Stimulated activated CD4-positive, alpha-beta T cell treated with anti-CD3 and anti-CD28 coated beads, Interleukin-12 subunit alpha, Interleukin-12 subunit beta, amount 100 ng/mL, for 4 hours (primary cell): ENCODE results near the gene ATG4C.

Source experiments
- DNase-seq: peaks from one replicate; pipeline ENCODE4 v3.0.0-alpha.2; 2020

Gene ATG4C

DNA sequence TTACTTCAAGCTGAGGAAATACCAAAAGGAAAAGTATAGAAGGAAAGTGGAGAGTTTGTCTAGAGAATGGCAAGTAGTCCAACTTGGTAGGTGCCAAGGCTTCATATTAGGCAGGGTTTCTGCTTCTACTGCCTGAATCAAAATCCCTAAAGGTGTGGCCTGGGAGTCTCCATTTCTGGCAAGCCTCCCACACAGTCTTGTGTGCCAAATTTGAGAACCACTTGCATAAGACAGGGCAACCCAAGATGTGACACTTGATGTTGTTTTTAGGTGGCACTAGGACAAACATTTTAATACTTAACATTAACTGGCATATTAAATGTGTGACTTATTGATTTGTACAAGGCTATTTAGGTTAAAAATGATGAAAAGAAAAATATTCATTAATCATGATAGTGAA is 60.1 kb downstream of the ATG4C start:
- DNase-seq: no peak

DNA sequence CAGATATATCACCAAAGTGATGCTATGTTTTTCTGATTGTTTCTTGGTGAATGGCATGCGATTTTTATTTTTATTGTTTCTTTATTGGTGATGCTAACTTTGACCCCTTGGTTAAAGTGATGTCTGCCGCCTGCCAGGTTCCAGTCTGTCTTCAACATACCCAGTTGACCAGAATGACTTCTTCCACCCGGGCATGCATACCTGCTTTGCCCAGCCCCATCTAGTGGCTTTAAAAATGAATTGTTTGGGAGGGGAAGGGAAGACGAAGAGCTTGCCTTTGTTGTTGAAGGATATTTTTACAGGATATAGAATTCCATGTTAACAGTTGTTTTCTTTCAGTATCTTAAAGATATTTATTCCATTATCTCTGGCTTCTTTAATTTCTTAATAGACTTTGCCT is 65.1 kb downstream of the ATG4C start:
- no peak for DNase-seq

GRCh38 chr1:62852253-62852652 is 68.3 kb downstream of the ATG4C start:
- no peak for DNase-seq

DNA sequence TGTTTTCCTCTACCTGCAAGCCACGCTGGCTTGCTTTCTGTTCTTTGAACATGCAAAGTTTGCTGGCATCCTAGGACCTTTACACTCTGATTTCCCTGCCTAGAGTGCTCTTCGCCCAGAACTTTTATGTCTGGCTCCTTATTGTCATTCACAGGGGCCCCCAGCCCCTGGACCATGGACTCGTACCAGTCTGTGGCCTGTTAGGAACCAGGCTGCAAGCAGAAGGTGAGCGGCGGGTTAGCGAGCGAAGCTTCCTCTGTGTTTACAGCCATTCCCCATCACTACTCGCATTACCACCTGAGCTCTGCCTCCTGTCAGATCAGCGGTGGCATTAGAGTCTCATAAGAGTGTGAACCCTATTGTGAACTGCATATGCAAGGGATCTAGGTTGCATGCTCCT is 73.0 kb downstream of the ATG4C start:
- no peak for DNase-seq

- no peak for DNase-seq
Observed at GRCh38 chr1:62869217-62869754, 85.4 kb downstream of the ATG4C start.

- no peak for DNase-seq
Observed at GRCh38 chr1:62870148-62870547, 86.2 kb downstream of the ATG4C start.

- no peak for DNase-seq
Observed at GRCh38 chr1:62875676-62876075, 91.7 kb downstream of the ATG4C start.

GRCh38 chr1:62876535-62876934 is 92.6 kb downstream of the ATG4C start:
- DNase-seq: no peak

GRCh38 chr1:62877579-62877978 is 93.6 kb downstream of the ATG4C start:
- no peak for DNase-seq

DNA sequence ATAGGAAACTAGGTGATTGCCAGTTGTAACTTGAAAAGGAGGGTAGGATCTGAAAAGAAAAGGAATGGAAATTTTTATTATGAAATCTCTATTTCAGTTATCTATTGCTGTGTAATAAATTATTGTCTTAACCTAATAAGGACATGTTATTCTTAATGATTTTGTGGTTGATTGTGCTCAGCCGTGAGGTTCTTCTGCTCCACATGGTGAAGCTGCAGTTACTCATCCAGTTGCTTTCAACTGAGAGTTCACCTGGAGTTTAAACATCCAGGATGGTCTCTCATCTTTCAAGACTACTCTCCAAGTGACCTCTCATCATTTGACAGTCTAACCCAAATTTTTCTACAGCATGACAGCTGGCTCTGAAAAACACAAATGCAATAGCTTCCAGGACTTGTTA is 96.0 kb downstream of the ATG4C start:
- no peak for DNase-seq

DNA sequence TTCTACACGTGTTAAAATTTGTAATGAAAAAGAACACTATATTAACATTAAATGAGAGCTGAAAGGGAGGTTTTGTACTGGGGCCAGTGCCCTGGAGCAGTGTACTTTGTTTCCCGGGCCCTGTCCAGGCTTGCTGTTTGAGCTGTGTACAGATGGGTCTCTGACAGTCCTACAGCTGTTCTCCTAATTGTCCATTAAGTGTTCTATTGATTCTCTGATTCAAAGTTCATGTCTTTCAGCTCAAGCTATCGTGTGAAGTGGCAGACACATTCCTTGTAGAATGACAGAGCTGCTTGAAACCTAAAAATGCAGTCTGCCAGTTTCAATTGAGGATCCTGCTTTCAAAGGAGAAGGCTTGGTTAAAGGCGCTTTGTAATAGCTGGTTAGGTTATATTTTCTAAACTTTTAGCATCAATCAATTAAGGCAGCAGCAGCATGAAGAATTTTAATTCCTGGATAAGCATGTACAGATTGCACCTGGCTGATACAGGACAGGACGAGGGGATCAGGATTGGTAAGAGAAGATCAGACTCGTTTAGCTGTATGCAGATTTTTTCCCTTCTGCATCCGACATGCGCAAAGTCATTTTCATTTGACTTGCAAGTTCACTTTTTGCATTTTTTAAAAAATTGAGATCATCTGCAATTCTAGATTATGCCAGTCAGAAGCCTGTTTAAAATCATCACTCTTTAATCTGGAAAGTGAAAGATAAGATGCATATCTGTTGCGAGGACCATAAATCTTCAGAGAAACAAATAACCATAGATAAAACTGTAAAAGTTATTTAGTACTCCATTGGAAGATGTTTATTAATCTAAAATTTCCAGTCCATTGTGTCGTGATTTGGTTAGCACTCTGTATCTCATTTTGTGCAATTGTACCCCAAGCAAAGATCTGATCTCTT is 98.5 kb downstream of the ATG4C start:
- DNase-seq: no peak

GRCh38 chr1:62884156-62884740 is 100.3 kb downstream of the ATG4C start:
- DNase-seq: no peak

DNA sequence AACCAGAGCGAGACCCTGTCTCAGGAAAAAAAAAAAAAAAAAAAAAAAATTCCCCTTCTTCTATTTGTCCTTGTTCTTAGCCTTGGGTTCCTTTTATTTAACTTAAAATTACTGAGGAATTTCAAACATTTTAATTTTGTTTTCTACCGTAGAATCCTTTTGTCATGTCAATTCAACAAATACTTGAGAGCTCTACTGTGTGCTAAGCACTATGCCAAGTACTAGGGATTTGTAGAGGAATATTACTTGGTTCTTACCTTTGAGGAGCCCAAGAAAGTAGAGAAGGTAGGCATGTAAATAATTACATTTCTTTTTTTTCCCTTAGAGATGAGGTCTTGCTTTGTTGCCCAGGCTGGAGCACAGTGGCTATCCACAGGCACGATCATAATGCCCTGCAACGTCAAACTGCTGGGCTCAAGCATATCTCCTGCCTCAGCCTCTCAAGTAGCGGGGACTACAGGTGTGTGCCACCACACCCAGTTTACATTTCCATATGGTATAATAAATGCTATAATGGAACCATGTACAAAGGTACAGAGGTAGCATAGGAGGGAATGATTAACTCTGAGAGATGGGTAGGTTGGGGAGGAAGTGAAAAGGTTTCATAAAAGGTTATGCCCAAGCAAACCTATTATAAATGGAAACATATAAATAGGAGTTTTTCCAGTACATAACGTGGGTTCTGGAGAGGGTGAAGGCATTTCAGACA is 104.0 kb downstream of the ATG4C start:
- no peak for DNase-seq

- DNase-seq: no peak
Observed at GRCh38 chr1:62891956-62892562, 108.1 kb downstream of the ATG4C start.

GRCh38 chr1:62897788-62898187 is 113.9 kb downstream of the ATG4C start:
- DNase-seq: no peak

DNA sequence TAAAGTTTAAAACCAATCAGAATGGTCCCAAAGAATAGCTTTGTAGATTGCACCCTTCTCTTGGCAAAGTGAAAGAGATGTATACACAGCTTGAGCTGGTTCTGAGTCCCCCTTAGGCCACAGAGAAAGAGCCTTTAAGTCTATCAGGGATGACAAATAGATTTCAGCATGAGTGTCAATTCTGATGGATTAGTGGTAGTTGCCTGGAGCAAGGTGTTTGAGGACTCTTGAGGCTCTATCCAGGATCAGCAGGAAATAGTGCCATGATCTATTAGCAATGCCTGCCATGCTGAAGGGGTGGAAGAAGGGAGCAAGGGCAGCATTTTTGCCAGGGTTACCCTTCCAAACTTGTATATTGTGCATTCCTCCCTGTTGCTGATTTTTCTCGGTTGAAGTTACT is 116.6 kb downstream of the ATG4C start:
- no peak for DNase-seq

- DNase-seq: no peak
Observed at GRCh38 chr1:62901650-62902049, 117.7 kb downstream of the ATG4C start.

GRCh38 chr1:62903522-62903921 is 119.6 kb downstream of the ATG4C start:
- DNase-seq: no peak

- DNase-seq: no peak
Observed at GRCh38 chr1:62903982-62904855, 120.3 kb downstream of the ATG4C start.

DNA sequence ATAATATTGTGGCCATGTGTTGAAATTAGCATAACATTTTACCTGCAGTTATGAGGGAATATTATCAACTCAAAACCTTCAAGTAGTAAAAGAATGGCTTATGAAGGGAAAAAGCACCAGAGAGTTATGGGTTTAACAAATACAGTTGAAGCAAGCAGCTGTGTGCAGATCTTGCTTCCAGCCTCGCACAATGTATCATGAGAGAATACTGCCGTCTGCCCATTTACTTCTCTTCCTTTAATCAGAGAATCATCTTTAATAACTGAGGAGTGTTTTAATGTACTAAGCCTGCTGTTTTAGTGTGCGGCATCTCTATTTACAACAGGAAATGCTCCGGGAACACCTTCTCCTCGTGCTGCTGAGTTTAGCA is 120.9 kb downstream of the ATG4C start:
- DNase-seq: no peak

- DNase-seq: no peak
Observed at GRCh38 chr1:62905309-62905708, 121.4 kb downstream of the ATG4C start.

GRCh38 chr1:62905872-62906271 is 121.9 kb downstream of the ATG4C start:
- DNase-seq: no peak
